RWPE2 (cell line): ENCODE measurements around the gene UGT1A9.

Experiments used
- ATAC-seq: fragments of 200-7000 bp; cut with Tn5 transposase; 3 replicates; pipeline ENCODE4 v1.9.1; 2021; ENCODE audit warnings: low read depth
- DNase-seq: peaks from one replicate; pipeline ENCODE4 v3.0.0-alpha.2; 2020; ENCODE audit warnings: low spot score
- H3K27ac ChIP-seq: fragments of 450-650 bp; 2 replicates; pipeline ENCODE4 v1.5.1; 2017; ENCODE audit warnings: mild to moderate bottlenecking; ENCODE audit not compliant: poor library complexity, severe bottlenecking
- H3K27me3 ChIP-seq: fragments of 250-450 bp; sonication (Bioruptor Pico); 2 replicates; pipeline ENCODE4 v1.5.1; 2021; ENCODE audit warnings: mild to moderate bottlenecking, moderate library complexity; ENCODE audit not compliant: insufficient read depth, poor library complexity, severe bottlenecking
- H3K36me3 ChIP-seq: fragments of 250-450 bp; sonication (Bioruptor Pico); 2 replicates; pipeline ENCODE4 v1.5.1; 2020; ENCODE audit warnings: low read depth, mild to moderate bottlenecking, moderate library complexity
- H3K4me1 ChIP-seq: fragments of 250-450 bp; sonication (Bioruptor Pico); 2 replicates; pipeline ENCODE4 v1.5.1; 2021; ENCODE audit warnings: mild to moderate bottlenecking, moderate library complexity; ENCODE audit not compliant: insufficient read depth, poor library complexity, severe bottlenecking
- H3K4me3 ChIP-seq: fragments of 250-450 bp; sonication (Bioruptor Pico); 2 replicates; pipeline ENCODE4 v1.5.1; 2021; ENCODE audit warnings: mild to moderate bottlenecking, moderate library complexity; ENCODE audit not compliant: severe bottlenecking
- H3K9me3 ChIP-seq: fragments of 250-450 bp; sonication (Bioruptor Pico); 2 replicates; pipeline ENCODE4 v1.5.1; 2021; ENCODE audit warnings: mild to moderate bottlenecking, moderate library complexity; ENCODE audit not compliant: severe bottlenecking
- CTCF ChIP-seq: fragments of 450-650 bp; IDR thresholded peaks from one replicate; pipeline ENCODE4 v1.5.1; 2017; ENCODE audit warnings: mild to moderate bottlenecking, moderate library complexity; ENCODE audit not compliant: poor library complexity, severe bottlenecking

UGT1A9 gene

GRCh38 chr2:233796254-233796653, 124.6 kb downstream of the UGT1A9 start:
- no peaks in the 10 kb centered on the region for H3K9me3 ChIP-seq
- no peak overlapping the region for H3K27ac ChIP-seq
- no peaks in the 10 kb centered on the region for H3K36me3 ChIP-seq
- TF ChIP-seq CTCF = no peak
- DNase-seq = no peak
- H3K27me3 ChIP-seq = no peaks in the 10 kb centered on the region
- no peak overlapping the region for H3K4me3 ChIP-seq
- H3K4me1 ChIP-seq = no peaks in the 10 kb centered on the region
- ATAC-seq = no peak

GRCh38 chr2:233798335-233799086, 126.8 kb downstream of the UGT1A9 start:
- Histone ChIP-seq H3K27me3 (no peaks in the 10 kb centered on the region), H3K9me3 (no peaks in the 10 kb centered on the region), H3K4me1 (no peaks in the 10 kb centered on the region), H3K4me3 (no peak overlapping the region), H3K36me3 (no peaks in the 10 kb centered on the region), H3K27ac (no peak overlapping the region)
- DNase-seq (no peak), ATAC-seq (no peak)
- TF ChIP-seq CTCF = no peak

- H3K4me3 ChIP-seq = no peak overlapping the region
- DNase-seq (no peak), ATAC-seq (no peak)
- no peaks in the 10 kb centered on the region for H3K4me1 ChIP-seq
- TF ChIP-seq CTCF = no peak
- H3K27me3 ChIP-seq = no peaks in the 10 kb centered on the region
- no peak overlapping the region for H3K27ac ChIP-seq
- no peaks in the 10 kb centered on the region for H3K36me3 ChIP-seq
- no peaks in the 10 kb centered on the region for H3K9me3 ChIP-seq
These were observed 127.5 kb downstream of the UGT1A9 start for GRCh38 chr2:233799087-233799665.

GRCh38 chr2:233799716-233800115, 128.0 kb downstream of the UGT1A9 start:
- no peaks in the 10 kb centered on the region for H3K36me3 ChIP-seq
- H3K4me1 ChIP-seq = no peaks in the 10 kb centered on the region
- DNase-seq (no peak), ATAC-seq (no peak)
- no peak for TF ChIP-seq CTCF
- no peaks in the 10 kb centered on the region for H3K9me3 ChIP-seq
- H3K4me3 ChIP-seq = no peak overlapping the region
- no peak overlapping the region for H3K27ac ChIP-seq
- H3K27me3 ChIP-seq = no peaks in the 10 kb centered on the region

GRCh38 chr2:233800208-233800607, 128.5 kb downstream of the UGT1A9 start:
- no peaks in the 10 kb centered on the region for H3K4me1 ChIP-seq
- no peak for ATAC-seq
- DNase-seq = no peak
- TF ChIP-seq CTCF = no peak
- H3K27me3 ChIP-seq = no peaks in the 10 kb centered on the region
- no peak overlapping the region for H3K27ac ChIP-seq
- H3K9me3 ChIP-seq = no peaks in the 10 kb centered on the region
- H3K4me3 ChIP-seq = no peak overlapping the region
- no peaks in the 10 kb centered on the region for H3K36me3 ChIP-seq
